ENCODE measurements around the gene MYBPH.

MYBPH gene

DNA sequence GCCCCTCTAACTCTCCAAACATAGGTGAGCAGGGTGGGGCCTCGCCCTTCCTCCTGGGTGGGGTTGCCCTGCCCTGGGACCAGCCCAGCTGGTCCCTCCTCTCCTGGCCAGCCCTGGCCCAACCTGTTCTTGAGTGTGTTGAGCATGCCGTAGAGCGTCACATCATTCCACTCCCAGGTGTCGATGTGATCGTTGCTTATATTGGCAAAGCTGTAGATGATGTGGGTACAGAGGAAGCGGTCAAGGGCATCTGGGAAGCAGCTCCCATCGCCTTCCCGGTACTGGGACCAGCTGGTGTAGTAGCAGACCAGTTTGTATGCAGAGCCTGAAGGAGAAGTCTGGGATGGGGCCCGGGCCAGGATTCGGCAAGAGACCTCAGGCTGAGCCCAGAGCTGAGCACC is 9.4 kb upstream of the MYBPH start:
- H3K27me3 ChIP-seq (ENCODE audit: insufficient read depth, low read length, poor library complexity): peaks cover 35% of the 10 kb centered on the region
- no peak overlapping the region for H3K4me3 ChIP-seq (ENCODE audit: low read depth in 1 of 2, low read length in 2 of 2)
- H3K27ac ChIP-seq (ENCODE audit: low read length): no peak overlapping the region
- H3K36me3 ChIP-seq (ENCODE audit: insufficient read depth, low read length): no peaks in the 10 kb centered on the region
- H3K79me2 ChIP-seq (ENCODE audit: insufficient read depth, low read length): no peaks in the 10 kb centered on the region
- DNase-seq: no peak
- no peak overlapping the region for H3K9ac ChIP-seq (ENCODE audit: low read depth, low read length)
- TF ChIP-seq, protein P1, sequence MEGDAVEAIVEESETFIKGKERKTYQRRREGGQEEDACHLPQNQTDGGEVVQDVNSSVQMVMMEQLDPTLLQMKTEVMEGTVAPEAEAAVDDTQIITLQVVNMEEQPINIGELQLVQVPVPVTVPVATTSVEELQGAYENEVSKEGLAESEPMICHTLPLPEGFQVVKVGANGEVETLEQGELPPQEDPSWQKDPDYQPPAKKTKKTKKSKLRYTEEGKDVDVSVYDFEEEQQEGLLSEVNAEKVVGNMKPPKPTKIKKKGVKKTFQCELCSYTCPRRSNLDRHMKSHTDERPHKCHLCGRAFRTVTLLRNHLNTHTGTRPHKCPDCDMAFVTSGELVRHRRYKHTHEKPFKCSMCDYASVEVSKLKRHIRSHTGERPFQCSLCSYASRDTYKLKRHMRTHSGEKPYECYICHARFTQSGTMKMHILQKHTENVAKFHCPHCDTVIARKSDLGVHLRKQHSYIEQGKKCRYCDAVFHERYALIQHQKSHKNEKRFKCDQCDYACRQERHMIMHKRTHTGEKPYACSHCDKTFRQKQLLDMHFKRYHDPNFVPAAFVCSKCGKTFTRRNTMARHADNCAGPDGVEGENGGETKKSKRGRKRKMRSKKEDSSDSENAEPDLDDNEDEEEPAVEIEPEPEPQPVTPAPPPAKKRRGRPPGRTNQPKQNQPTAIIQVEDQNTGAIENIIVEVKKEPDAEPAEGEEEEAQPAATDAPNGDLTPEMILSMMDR (IDR thresholded peaks at IDR 0.05; ENCODE audit: borderline replicate concordance, extremely low read depth, low read length, poor library complexity, severe bottlenecking): no peak
- H4K20me1 ChIP-seq (ENCODE audit: insufficient read depth, low read length): peaks cover 7% of the 10 kb centered on the region; the same call in 1 of the 2 replicates
- ATAC-seq (ENCODE audit: insufficient read depth, low read depth): no peak
- no peaks in the 10 kb centered on the region for H3K9me3 ChIP-seq (ENCODE audit: insufficient read depth, low read length, severe bottlenecking)
- H2AFZ ChIP-seq (ENCODE audit: low read depth, low read length): no peak overlapping the region
- no peak overlapping the region for H3K4me2 ChIP-seq (ENCODE audit: insufficient read depth, low read length)
- no peaks in the 10 kb centered on the region for H3K4me1 ChIP-seq (ENCODE audit: insufficient read depth, low read length)

DNA sequence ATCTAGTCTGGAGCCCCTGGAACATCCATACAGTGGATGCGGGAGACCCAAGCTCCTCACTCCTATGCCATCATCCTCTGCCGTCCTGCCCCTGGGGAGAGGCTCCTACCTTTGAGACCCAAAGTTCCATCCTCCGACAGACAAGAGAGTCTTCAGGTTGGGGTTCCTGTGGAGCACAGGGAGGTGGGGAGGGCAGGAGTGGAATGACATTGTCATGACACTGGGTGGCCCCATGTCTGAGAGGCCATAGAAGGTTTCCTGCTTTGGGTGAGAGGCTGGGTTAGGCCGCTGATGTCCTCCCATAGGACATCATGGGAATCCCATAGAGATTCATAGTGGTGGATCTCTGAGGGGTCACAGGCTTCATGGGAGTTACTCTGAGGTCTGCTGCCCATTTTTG is 8.8 kb upstream of the MYBPH start:
- H3K4me2 ChIP-seq (ENCODE audit: insufficient read depth, low read length): no peak overlapping the region

DNA sequence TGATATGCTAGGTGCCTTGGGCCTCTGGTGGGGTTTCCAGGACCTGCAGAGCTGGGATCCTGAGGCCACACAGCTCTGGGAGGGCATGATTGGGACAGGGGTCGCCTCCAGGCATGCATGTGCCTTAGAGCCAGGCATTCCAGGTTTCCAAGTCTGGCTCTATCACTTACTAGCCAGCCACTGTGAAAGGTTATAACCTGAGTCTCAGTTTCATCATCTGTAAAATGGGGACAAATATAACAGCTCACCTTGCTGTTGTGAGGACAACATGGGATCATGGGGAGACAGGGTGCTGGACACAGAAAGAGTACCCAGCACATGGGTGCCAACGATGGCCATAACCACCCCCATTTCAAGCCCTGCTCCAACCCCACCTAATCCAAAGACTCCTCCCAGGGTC is 8.2 kb upstream of the MYBPH start:
- H3K9ac ChIP-seq (ENCODE audit: low read depth, low read length): no peak overlapping the region
- no peak overlapping the region for H3K4me3 ChIP-seq (ENCODE audit: low read depth in 1 of 2, low read length in 2 of 2)
- peaks cover 25% of the 10 kb centered on the region for H3K27me3 ChIP-seq (ENCODE audit: insufficient read depth, low read length, poor library complexity)
- no peak overlapping the region for H3K4me2 ChIP-seq (ENCODE audit: insufficient read depth, low read length)
- H3K36me3 ChIP-seq (ENCODE audit: insufficient read depth, low read length): no peaks in the 10 kb centered on the region
- H3K27ac ChIP-seq (ENCODE audit: low read length): no peak overlapping the region
- ATAC-seq (ENCODE audit: insufficient read depth, low read depth) (no peak), DNase-seq (no peak)
- no peak for TF ChIP-seq EZH2 (IDR thresholded peaks at IDR 0.05; ENCODE audit: borderline replicate concordance, low read depth, low read length, severe bottlenecking)
- TF ChIP-seq, protein P1 (IDR thresholded peaks at IDR 0.05; ENCODE audit: borderline replicate concordance, extremely low read depth, low read length, poor library complexity, severe bottlenecking): no peak
- H2AFZ ChIP-seq (ENCODE audit: low read depth, low read length): no peak overlapping the region
- no peaks in the 10 kb centered on the region for H3K4me1 ChIP-seq (ENCODE audit: insufficient read depth, low read length)
- H3K79me2 ChIP-seq (ENCODE audit: insufficient read depth, low read length): no peaks in the 10 kb centered on the region
- H4K20me1 ChIP-seq (ENCODE audit: insufficient read depth, low read length): peaks cover 7% of the 10 kb centered on the region; the same call in 1 of the 2 replicates
- no peaks in the 10 kb centered on the region for H3K9me3 ChIP-seq (ENCODE audit: insufficient read depth, low read length, severe bottlenecking)

More for the DNA sequence above, 8.8 kb upstream of the MYBPH start:
- DNase-seq: no peak
- Histone ChIP-seq H3K4me1 (ENCODE audit: insufficient read depth, low read length) (no peaks in the 10 kb centered on the region), H3K79me2 (ENCODE audit: insufficient read depth, low read length) (no peaks in the 10 kb centered on the region), H4K20me1 (ENCODE audit: insufficient read depth, low read length) (peaks cover 7% of the 10 kb centered on the region; the same call in 1 of the 2 replicates), H3K27me3 (ENCODE audit: insufficient read depth, low read length, poor library complexity) (peaks cover 30% of the 10 kb centered on the region), H3K4me3 (ENCODE audit: low read depth in 1 of 2, low read length in 2 of 2) (no peak overlapping the region), H3K27ac (ENCODE audit: low read length) (no peak overlapping the region), H2AFZ (ENCODE audit: low read depth, low read length) (no peak overlapping the region), H3K9me3 (ENCODE audit: insufficient read depth, low read length, severe bottlenecking) (no peaks in the 10 kb centered on the region), H3K36me3 (ENCODE audit: insufficient read depth, low read length) (no peaks in the 10 kb centered on the region), H3K9ac (ENCODE audit: low read depth, low read length) (no peak overlapping the region)
- TF ChIP-seq, protein P1 (IDR thresholded peaks at IDR 0.05; ENCODE audit: borderline replicate concordance, extremely low read depth, low read length, poor library complexity, severe bottlenecking): no peak
- TF ChIP-seq EZH2 (IDR thresholded peaks at IDR 0.05; ENCODE audit: borderline replicate concordance, low read depth, low read length, severe bottlenecking): no peak
- no peak for ATAC-seq (ENCODE audit: insufficient read depth, low read depth)

Data from DND-41 (cell line).